A673 (cell line): ENCODE data around the gene ITSN2. TPM values are rescaled to one million over a fixed set of nuclear protein-coding genes. Genes with fewer than 3 reads are reported as not detected.

Experiments used
- BruUV-seq: library from RNA; stranded (reverse); fragments of 400-500 nt; replicated peaks from 2 replicates; lab custom pipeline; 2021; lab: Mats Ljungman, UMichigan
- CTCF ChIA-PET: fragments of 300-600 bp; sonication (Branson Sonifier 250); formaldehyde crosslinking; loops from one replicate; lab custom pipeline; 2022; ENCODE audit warnings: antibody characterized with exemption; lab: Charles Lee
- POLR2A ChIA-PET: fragments of 300-600 bp; sonication (Branson Sonifier 250); formaldehyde crosslinking; loops from one replicate; lab custom pipeline; 2022; ENCODE audit warnings: antibody characterized with exemption; ENCODE audit not compliant: low non-redundant PET; lab: Charles Lee
- DNase-seq: peaks from one replicate; pipeline ENCODE4 v3.0.0-alpha.2; 2015; ENCODE audit warnings: low spot score
- H3K27ac ChIP-seq: fragments of 200-600 bp; sonication (generic); 2 replicates; pipeline ENCODE4 v1.5.1; 2016; ENCODE audit warnings: mixed run types, low read depth, mild to moderate bottlenecking, mixed read lengths, antibody characterized with exemption, low read length; ENCODE audit not compliant: poor library complexity, severe bottlenecking
- H3K27me3 ChIP-seq: fragments of 200-600 bp; sonication (generic); replicated peaks from 2 replicates; pipeline ENCODE4 v1.6.1; 2017; ENCODE audit warnings: mixed run types, low read depth, mild to moderate bottlenecking, mixed read lengths, antibody characterized with exemption, low read length; ENCODE audit not compliant: insufficient read depth, poor library complexity
- H3K36me3 ChIP-seq: fragments of 200-600 bp; sonication (generic); 2 replicates; pipeline ENCODE4 v1.6.1; 2016; ENCODE audit warnings: mixed run types, mild to moderate bottlenecking, mixed read lengths, antibody characterized with exemption, low read length; ENCODE audit not compliant: insufficient read depth, poor library complexity, severe bottlenecking
- H3K4me1 ChIP-seq: fragments of 200-600 bp; sonication (generic); 2 replicates; pipeline ENCODE4 v1.6.1; 2017; ENCODE audit warnings: mixed run types, mild to moderate bottlenecking, mixed read lengths, antibody characterized with exemption, low read length; ENCODE audit not compliant: insufficient read depth, poor library complexity, severe bottlenecking
- H3K4me3 ChIP-seq: fragments of 200-600 bp; sonication (generic); 2 replicates; pipeline ENCODE4 v1.5.1; 2016; ENCODE audit warnings: low read depth, mixed run types, mild to moderate bottlenecking, mixed read lengths, low read length; ENCODE audit not compliant: poor library complexity, severe bottlenecking
- H3K9me3 ChIP-seq: fragments of 200-600 bp; sonication (generic); 2 replicates; pipeline ENCODE4 v1.6.1; 2016; ENCODE audit warnings: mixed run types, low read depth, mild to moderate bottlenecking, mixed read lengths, antibody characterized with exemption, low read length; ENCODE audit not compliant: poor library complexity, severe bottlenecking
- CTCF ChIP-seq: fragments of 300-800, 200-600 bp; sonication (generic); conservative IDR thresholded peaks from 2 replicates; pipeline ENCODE4 v1.5.1; 2017; ENCODE audit warnings: low read depth, mild to moderate bottlenecking, antibody characterized with exemption, low read length, moderate library complexity, mixed read lengths
- EZH2 ChIP-seq: fragments of 200-600 bp; sonication (generic); IDR thresholded peaks from 2 replicates; pipeline ENCODE4 v1.6.1; 2017; ENCODE audit warnings: borderline replicate concordance, low read depth, mild to moderate bottlenecking, mixed read lengths, antibody characterized with exemption, low read length; ENCODE audit not compliant: poor library complexity, severe bottlenecking
- intact Hi-C: fragments of 100-400 bp; cut with micrococcal nuclease; formaldehyde crosslinking; loops from one replicate; pipeline ENCODE4 v1.10.0; 2022; ENCODE audit not compliant: unreplicated experiment
- total RNA-seq: library from RNA; stranded (reverse); gene quantifications from 2 replicates; pipeline ENCODE4 v1.2.3, GENCODE V29; 2021

ITSN2 gene
- total RNA-seq, 1 experiment from 2014 or later = 16.4 TPM

GRCh38 chr2:24204505-24204904, 155.8 kb downstream of the ITSN2 start:
- no TSS peak for BruUV-seq
- TF ChIP-seq CTCF = no peak
- TF ChIP-seq EZH2 = no peak
- CTCF ChIA-PET = no interaction called here

GRCh38 chr2:24203787-24204150, 156.6 kb downstream of the ITSN2 start:
- H3K4me1 ChIP-seq = no peaks in the 10 kb centered on the region
- TF ChIP-seq CTCF = no peak
- TF ChIP-seq EZH2 = no peak
- CTCF ChIA-PET = no interaction called here
- H3K36me3 ChIP-seq = no peaks in the 10 kb centered on the region
- H3K9me3 ChIP-seq = no peaks in the 10 kb centered on the region
- no peaks in the 10 kb centered on the region for H3K27me3 ChIP-seq
- POLR2A ChIA-PET = no interaction called here
- H3K4me3 ChIP-seq = no peak overlapping the region
- DNase-seq = no peak
- H3K27ac ChIP-seq = no peak overlapping the region
- intact Hi-C loops = no loop called here
- no TSS peak for BruUV-seq

More at GRCh38 chr2:24204505-24204904, 155.8 kb downstream of the ITSN2 start:
- intact Hi-C loops = no loop called here
- Histone ChIP-seq H3K4me3 (no peak overlapping the region), H3K36me3 (no peaks in the 10 kb centered on the region), H3K4me1 (no peaks in the 10 kb centered on the region), H3K9me3 (no peaks in the 10 kb centered on the region), H3K27me3 (no peaks in the 10 kb centered on the region), H3K27ac (no peak overlapping the region)
- POLR2A ChIA-PET = interaction anchor here (0.7 kb wide), 1 partner anchor 99 kb away, joined by 4 read pairs; no protein-coding TSS in a partner anchor
- DNase-seq = no peak

GRCh38 chr2:24203029-24203786, 157.1 kb downstream of the ITSN2 start:
- H3K9me3 ChIP-seq = no peaks in the 10 kb centered on the region
- no peak for DNase-seq
- CTCF ChIA-PET = no interaction called here
- TF ChIP-seq CTCF = no peak
- no peak for TF ChIP-seq EZH2
- no peaks in the 10 kb centered on the region for H3K27me3 ChIP-seq
- H3K27ac ChIP-seq = no peak overlapping the region
- no peaks in the 10 kb centered on the region for H3K4me1 ChIP-seq
- no TSS peak for BruUV-seq
- POLR2A ChIA-PET = interaction anchor here (0.5 kb wide), 1 partner anchor 174 kb away, joined by 11 read pairs; no protein-coding TSS in a partner anchor
- intact Hi-C loops = no loop called here
- H3K4me3 ChIP-seq = no peak overlapping the region
- H3K36me3 ChIP-seq = no peaks in the 10 kb centered on the region
